Activated CD8-positive, alpha-beta memory T cell treated with anti-CD3 and anti-CD28 coated beads for 48 hours (primary cell): ENCODE results near the gene TRIM52.
A peak's percentile ranks its signal among the peaks of the same experiment; 100 is the strongest.

Experiments used
- DNase-seq, 3 experiments: peaks; one replicate each; pipeline ENCODE4 v3.0.0-alpha.2; 2020; ENCODE audit warnings: low read depth in 2 of 3, low spot score in 2 of 3

The TRIM52 gene

GRCh38 chr5:181259283-181259682 is 1.7 kb downstream of the TRIM52 start:
- DNase-seq, result no peak

- no peak for DNase-seq
Observed at GRCh38 chr5:181258576-181258975, 2.4 kb downstream of the TRIM52 start.

GRCh38 chr5:181255836-181256578 is 4.9 kb downstream of the TRIM52 start:
- no peak for DNase-seq

- DNase-seq, result no peak
Observed at GRCh38 chr5:181255276-181255675, 5.7 kb downstream of the TRIM52 start.

GRCh38 chr5:181248277-181248676 is 12.7 kb downstream of the TRIM52 start:
- DNase-seq, result no peak

- DNase-seq, result peak in 1 of 3 experiments; percentile 76
Observed at GRCh38 chr5:181246276-181247049, 14.5 kb downstream of the TRIM52 start.

GRCh38 chr5:181245427-181246275 is 15.3 kb downstream of the TRIM52 start:
- DNase-seq, result no peak

- DNase-seq, result peak in 2 of 3 experiments; percentile 70 to 86
Observed at GRCh38 chr5:181243564-181244343, 17.2 kb downstream of the TRIM52 start, which contains the start of gene RACK1. Gene RACK1, minus strand, starts transcription at chr5:181243906. Its CDS starts 106 bp downstream, at chr5:181243800.

GRCh38 chr5:181243018-181243563 is 17.9 kb downstream of the TRIM52 start:
- no peak for DNase-seq

- no peak for DNase-seq
Observed at GRCh38 chr5:181242031-181242451, 18.9 kb downstream of the TRIM52 start.

- no peak for DNase-seq
Observed at GRCh38 chr5:181241393-181241975, 19.5 kb downstream of the TRIM52 start.

- DNase-seq, result no peak
Observed at GRCh38 chr5:181239062-181239663, 21.8 kb downstream of the TRIM52 start.

GRCh38 chr5:181237729-181238385 is 23.1 kb downstream of the TRIM52 start:
- no peak for DNase-seq

GRCh38 chr5:181236954-181237641 is 23.8 kb downstream of the TRIM52 start:
- no peak for DNase-seq

- no peak for DNase-seq
Observed at GRCh38 chr5:181236471-181236870, 24.5 kb downstream of the TRIM52 start.

GRCh38 chr5:181235689-181236366 is 25.1 kb downstream of the TRIM52 start:
- DNase-seq, result no peak

- DNase-seq, result no peak
Observed at GRCh38 chr5:181235323-181235688, 25.6 kb downstream of the TRIM52 start.
